GM18861 (cell line): ENCODE data around the gene KMT2B.

Source experiments
- ATAC-seq: cut with Tn5 transposase; IDR thresholded peaks from one replicate; pipeline ENCODE4 v1.9.1; 2021; ENCODE audit not compliant: unreplicated experiment

KMT2B gene

DNA sequence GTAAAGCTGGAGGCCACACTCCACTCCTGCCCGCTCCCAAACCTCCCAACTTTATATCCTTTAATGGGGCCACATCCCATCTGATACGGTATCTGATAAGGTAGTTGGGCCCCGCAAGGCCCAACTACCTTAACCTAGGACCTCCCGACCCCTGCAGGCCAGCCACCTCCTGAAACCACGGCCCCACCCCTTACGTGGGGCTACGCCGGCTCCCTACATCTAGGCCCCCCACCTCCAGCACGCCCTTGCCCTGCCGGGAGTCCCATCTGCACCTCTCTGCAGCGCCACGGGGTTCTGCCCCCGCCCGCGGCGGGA lies 22.3 kb downstream of the KMT2B start:
- ATAC-seq, result no peak

DNA sequence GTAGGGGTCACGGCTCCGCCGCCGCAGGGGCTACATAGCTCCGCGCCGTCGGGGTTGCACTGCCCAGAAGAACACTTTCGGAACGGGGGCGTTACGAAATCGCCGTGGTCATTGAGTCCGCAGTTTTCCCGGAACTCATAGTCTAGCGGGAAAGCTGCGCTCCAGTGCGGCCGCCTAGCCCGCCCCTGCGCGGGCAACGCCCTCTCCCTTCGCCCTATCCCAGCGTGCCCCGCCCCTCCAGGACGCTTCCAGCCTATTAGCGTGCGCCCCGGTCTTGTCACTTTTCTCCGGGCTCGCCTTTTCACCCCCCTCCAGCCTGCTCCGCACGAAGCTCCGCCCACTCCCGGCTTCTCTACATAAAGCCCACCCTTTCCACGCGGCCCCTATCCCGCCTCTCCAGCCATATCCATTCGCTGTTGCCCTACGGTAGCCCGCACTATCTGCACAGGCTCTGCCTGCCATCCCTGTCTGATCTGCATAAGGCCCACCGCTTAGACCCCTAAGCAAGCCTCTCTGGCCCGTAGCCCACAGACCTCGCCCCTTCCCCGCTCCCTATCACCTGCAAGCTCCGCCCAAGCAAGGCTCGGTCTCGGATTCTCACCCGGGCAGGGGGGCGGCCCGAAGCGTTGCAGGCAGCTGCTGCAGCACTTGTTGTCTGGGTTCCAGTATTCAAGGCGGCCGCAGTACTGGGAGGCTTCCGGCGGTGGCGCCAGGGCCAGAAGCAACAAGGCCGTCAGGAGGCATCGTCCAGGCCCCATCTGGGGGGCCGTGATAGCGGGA lies 22.8 kb downstream of the KMT2B start:
- ATAC-seq, result peak; percentile 42

DNA sequence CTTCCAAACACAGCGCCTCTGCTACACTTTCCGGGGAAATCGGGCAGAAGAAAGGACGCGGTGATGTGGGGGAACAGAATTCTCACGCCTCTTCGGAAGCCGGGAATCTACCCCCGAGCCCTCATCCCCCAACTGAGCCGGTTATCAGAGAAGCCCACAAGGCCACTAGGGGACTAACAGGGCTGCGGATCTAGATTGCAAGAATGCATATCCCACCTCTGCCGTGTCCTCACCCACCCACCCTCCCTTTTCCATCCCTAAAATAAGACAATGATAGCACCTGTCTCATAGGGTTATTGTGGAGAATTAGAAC lies 23.4 kb downstream of the KMT2B start:
- no peak for ATAC-seq

DNA sequence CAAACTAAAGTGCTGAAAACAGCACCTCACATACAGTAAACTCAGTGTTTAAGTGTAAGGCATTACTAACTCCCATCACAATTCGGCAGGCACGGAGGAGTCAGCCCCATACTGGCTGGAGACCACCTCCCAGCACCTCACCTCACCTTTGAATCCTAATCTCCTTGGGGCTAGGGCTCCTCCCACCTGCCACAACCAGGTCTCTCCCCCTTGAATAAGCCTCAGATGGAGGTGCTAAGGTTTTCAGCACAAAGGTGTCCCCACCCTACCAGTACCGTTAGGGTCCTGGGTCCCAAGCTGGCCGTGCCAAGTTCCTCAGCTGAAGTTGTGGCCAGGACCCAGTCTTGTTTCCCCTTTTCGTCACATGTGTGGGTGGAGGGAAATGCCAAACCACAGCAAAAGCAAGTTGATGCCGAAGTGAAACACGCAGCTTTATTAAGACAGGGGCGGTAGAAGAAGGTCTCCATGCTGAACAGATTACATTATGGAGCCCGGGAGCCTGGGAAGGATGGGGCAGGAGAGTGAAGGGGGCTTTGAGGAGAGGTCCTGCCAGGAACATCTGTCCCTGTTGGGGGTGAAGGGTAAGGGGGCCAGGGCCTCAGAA lies 24.4 kb downstream of the KMT2B start, which contains the start of gene IGFLR1:
TSS of gene IGFLR1 (minus strand) at position 332 of the 604 bp plus-strand sequence. CDS start 1,272 bp downstream, outside the sequence.
- ATAC-seq, result no peak

DNA sequence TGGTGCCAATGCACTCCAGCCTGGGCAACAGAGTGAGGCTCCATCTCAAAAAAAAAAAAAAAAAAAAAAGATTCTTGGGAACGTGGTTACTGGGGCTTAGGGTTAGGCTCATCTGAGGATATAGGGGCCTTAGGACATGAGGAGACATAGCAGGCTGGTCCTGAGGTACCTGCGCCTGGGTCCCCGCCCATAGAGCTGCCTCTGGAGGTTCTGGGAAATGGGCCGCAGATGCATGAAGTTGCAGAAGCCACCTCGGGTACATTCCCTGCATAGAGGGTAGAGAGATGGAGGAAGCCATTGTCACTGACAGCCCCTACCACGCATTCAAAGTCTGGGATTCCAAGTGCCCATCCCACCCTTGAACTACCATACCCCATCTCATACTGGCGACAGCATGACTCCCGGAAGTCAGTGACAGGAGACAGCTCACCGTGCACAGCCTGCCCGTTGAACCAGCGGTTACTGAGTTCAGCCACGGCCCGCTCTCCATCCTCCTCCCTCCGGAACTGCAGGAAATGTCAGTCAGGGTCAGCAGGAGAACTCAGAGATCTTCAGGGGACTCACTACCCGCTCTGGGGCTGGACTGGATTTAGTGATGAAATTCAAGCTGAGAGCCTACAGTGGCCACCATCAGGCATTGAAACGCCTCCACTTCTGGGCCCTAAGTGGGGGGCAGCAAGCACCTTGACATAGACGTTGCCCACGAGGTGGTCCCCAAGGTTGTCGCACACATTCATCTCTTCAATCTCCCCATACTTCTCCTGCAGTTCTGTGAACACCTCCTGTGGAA lies 26.0 kb downstream of the KMT2B start:
- ATAC-seq, result no peak

DNA sequence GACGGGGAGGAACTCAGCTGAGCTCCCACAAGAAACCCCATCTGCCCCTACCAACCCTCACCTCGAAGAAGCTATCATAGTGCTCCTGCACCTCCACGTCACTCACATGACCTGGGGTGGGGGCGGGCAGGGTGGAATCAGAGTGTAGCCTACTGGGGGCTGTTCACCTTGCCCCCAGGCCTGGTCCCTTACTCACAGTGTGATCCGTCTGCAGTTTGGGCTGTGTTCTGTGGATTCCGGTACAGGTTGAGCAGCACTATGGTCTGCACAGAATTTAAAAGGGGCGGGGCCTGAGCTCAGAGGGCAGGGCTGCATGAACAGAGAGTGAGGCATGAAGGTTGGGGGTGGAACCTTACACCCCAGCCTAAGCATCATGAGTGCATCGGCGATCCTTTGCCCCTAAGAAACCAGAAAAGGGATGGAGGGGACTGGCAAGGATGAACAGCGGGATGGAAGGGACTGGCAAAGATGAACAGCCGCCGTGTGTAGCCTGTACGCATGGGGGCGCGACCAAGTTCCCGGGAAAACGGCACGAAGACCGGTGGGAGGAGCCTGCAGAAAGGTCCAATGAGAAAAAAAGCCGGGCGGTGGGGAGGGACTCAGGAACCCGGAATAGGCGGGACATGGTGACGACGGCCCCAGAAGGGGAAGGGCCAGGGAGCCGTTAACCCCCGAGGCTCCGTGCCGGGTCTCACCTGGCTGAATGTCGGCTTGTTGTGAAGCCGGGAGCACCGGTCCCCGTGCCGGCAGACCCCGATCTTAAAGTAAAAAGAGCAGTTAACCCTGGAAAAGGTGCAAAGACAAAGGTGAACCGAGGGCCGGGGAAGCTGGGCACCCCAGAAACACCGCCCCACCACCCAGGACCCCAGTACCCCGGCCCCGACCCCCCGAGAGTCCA lies 26.9 kb downstream of the KMT2B start:
- no peak for ATAC-seq

DNA sequence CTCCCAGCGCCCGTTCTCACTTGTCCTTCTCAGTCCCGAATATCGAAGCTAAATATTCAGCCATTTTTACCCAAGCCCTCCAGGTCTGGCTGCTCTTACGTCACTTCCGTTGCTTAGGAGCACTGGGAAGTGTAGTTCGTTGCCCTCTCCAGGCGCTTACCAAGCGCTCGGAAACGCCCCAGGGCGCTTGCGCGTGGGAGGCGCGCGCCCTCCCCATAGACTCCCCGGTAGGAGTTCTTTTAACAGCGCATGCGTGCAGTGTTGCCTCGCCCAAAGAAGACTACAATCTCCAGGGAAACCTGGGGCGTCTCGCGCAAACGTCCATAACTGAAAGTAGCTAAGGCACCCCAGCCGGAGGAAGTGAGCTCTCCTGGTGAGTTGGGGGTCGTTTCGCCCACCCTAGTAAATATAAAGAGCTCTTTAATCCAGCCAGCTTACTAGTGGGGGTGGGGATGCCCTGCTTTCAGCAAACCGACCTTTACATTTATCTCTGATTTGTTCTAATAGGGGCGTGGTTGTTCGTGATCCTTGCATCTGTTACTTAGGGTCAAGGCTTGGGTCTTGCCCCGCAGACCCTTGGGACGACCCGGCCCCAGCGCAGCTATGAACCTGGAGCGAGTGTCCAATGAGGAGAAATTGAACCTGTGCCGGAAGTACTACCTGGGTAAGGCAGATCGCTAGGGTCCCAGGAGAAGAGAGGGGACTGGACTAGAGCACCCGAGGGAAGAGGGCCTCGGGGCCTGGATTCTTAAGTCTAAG lies 27.7 kb downstream of the KMT2B start, which contains the start of the genes PSENEN and U2AF1L4:
TSS of gene PSENEN (plus strand) at position 324 of the 759 bp plus-strand sequence. CDS start at position 604, 280 bp downstream.
TSS of gene U2AF1L4 (minus strand) at position 91 of the 759 bp plus-strand sequence. CDS start at position 64, 27 bp downstream.
- peak; percentile 44 for ATAC-seq

DNA sequence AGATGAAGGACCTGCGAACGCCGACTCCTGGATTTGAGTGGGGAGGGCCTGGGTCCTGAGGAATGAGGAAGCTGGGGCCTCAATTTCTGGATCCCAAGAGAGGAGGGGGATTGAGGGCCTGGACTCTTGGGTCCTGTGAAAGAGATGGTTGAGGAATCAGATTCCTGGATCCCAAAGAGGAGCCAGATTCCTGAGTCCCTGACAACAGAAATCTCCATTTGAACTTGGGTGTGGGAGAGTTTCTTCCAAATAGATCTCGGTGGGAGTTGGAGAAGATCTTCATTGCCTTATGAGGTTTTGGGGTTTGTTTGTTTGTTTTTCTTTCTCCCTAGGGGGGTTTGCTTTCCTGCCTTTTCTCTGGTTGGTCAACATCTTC lies 28.3 kb downstream of the KMT2B start:
- no peak for ATAC-seq

DNA sequence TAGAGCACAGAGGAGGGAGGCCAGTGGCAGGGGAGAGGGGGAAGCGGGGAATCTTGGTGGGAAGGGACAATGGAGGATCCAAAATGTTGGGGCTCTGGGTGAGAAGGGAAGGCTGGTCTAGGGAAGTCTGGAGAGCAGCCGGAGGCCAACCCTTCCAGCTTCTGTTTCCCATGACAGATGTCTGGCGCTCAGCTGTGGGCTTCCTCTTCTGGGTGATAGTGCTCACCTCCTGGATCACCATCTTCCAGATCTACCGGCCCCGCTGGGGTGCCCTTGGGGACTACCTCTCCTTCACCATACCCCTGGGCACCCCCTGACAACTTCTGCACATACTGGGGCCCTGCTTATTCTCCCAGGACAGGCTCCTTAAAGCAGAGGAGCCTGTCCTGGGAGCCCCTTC lies 28.7 kb downstream of the KMT2B start:
- ATAC-seq, result no peak

DNA sequence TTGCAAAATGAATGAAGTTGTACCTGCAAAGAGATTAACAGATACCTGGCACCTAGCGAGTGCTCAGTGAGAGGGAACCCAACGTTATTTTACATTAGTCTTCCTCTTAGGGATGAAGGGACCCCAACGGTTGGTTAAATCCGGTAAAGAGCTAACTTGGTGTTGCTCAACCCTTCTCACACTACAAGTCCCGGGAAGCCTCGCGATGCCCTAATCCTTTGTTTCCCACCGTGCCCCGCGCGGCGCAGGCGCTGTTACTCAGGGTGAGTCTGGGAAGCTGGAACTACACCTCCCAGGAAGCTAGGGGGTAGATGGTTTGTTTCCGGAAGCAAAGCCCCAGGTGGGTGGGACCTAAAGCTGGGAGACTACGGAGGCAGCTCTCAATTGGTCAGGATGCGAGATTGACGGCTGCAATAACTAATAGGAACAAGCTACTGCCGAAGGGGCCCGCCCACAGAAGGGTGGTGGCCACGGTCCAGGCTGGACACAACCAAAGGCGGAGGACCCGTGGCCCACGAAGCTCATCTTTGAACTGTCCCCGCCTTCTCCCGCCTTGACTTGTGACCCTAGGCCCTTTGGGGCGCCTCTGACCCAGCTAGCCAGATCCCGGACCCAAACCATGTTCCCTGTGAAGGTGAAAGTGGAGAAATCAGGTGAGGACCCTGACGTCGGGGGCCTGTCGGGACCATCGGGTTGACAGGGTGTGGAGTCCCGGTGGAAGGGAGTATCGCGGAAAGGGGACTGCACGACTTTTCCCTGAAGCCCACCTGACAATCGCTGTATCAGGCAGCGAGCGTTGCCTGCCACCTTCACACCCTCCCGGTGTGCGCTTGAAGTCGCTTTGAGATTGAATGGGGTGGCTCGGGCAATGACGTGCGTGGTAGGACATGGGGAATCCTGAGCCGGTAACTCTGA lies 30.6 kb downstream of the KMT2B start, which contains the start of gene LIN37:
TSS of gene LIN37 (plus strand) at position 471 of the 915 bp plus-strand sequence. CDS start at position 620, 149 bp downstream.
- ATAC-seq, result peak; percentile 63

DNA sequence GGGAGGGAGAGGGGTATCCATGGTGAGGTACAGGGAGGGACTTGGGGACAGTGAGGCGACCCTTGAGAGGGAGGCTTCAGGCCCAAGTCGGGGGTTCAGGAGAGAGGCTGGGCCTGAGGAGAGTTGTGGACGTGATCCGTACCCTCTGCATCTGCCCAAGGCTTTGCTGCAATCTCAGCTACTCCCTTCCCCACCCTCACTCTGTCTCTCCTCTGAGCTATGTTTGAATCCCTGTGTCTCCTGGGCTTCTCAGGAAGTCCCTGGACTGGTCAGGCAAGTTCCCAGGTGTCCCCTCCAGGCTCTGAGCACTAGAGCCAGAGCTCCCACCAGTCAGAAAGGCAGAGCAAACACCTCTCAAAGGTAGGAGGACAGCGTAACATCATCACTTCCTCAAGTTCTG lies 32.4 kb downstream of the KMT2B start:
- no peak for ATAC-seq

DNA sequence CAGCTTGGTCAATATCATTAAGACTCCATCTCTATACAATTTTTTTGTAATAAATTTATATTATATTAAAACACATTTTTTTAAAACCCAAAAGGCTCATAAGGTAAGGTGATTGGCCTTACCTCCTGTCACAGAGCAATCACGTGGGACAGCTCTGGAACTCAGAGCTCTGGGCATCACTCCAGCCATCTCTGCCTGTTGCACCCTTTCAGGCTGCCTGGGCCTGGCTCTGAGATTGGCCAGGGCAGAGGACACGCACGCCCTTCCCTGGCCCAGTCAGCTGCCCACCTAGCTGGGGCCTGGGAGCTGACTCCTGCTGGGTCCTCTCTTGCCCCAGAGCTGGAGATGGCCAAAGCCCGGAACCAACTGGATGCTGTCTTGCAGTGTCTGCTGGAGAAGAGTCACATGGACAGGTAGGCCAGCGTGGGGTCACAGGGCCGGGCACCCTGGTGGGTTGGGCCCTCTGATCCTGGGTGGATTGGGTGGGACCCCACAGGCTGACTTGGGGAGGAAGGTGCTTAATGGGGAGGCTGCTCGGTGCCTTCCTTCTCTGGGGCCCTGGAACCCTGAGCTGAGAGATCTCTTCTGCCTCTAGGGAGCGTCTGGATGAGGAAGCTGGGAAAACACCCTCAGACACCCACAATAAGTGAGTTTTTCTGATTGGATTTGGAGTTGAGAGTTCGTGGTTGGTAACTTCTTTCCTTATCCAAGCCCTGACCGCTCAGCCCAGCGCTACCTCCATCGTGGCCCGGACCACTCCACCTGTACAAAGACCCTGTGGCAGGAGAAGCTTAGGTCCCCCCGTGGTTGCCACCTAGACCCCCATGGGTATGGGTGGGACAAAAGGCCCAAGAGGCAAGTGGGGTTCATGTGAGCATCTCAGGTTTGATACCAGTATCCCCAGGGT lies 34.3 kb downstream of the KMT2B start:
- ATAC-seq, result no peak

DNA sequence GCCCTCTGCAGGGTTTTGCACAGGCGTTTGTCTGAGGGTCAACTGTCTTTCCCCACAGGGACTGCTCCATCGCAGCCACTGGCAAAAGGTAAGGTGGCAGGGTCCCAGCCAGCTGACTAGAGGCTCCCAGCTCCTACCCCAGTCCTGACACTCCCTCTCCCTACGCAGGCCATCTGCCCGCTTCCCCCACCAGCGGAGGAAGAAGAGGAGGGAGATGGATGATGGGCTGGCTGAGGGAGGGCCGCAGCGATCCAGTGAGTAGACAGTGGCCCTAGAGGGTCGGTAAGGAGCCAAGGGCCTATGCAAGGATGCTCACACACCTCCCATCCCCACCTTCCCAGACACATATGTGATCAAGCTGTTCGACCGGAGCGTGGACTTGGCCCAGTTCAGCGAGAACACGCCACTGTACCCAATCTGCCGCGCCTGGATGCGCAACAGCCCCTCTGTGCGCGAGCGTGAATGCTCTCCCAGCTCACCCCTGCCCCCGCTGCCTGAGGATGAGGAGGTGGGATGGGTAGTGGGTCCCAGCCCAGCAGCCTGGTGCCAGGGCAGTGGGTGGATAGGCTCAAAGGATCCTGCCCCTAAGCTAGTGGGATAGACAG lies 35.0 kb downstream of the KMT2B start:
- no peak for ATAC-seq

DNA sequence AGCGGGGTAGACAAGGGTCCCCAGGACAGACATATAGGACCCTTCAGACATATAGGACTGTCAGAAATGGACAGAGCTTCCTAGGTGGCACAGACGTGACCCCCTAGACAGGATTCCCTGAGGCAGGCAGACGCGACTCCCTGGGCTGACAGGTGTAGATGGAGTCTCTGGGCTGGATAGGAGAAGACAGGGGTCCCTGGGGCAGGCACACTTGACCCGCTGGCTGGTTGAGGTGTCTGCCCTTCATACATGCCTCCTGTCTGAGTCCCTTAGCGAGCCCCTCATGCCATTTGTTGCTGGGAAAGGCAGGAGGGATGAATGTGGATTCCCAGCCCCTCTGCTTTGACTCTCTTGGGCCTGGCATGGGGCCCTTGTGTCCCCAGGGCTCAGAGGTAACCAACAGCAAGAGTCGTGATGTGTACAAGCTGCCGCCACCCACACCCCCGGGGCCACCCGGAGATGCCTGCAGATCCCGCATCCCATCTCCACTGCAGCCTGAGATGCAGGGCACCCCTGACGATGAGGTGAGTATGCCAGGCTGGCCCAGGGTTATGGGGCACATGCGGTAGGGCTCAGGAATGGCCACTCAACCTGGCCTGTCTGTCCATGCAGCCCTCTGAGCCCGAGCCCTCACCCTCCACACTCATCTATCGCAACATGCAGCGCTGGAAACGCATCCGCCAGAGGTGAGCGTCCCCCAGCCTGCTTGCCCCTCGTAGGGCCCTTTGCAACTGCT lies 36.0 kb downstream of the KMT2B start:
- ATAC-seq, result no peak

DNA sequence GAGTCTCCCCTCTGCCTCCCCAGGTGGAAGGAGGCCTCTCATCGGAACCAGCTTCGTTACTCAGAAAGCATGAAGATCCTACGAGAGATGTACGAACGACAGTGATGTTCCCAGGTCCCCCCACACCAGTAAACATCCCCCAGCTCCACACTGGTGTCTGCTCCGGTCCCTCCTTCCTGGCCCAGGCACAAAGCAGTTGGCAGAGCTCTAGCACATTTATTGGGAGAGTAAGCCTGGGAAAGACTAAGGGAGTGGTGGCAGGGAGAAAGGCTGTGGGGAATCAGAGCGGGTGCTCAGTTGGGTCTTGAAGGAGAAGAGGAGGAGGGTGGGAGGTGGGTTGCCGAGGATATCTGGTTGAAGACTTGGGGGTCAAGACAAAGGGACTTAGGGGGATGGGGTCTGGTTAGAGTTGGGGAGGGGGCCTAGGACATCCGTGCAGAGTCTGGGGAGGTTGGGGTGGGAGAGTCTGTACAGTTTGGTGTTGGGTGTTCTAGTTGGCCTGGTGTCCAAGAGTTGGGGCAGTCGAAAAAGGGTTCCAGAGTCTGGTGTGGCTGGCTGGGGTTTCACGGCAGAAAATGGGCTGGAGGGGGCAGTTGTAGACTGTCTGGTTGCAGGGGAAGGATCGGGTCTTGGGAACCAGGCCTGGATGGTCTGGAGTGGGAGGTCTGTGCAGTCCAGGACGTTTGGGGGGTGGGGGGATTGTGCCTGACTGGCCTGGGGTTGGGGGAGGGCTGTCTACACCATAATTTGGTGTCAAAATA lies 36.7 kb downstream of the KMT2B start:
- no peak for ATAC-seq

DNA sequence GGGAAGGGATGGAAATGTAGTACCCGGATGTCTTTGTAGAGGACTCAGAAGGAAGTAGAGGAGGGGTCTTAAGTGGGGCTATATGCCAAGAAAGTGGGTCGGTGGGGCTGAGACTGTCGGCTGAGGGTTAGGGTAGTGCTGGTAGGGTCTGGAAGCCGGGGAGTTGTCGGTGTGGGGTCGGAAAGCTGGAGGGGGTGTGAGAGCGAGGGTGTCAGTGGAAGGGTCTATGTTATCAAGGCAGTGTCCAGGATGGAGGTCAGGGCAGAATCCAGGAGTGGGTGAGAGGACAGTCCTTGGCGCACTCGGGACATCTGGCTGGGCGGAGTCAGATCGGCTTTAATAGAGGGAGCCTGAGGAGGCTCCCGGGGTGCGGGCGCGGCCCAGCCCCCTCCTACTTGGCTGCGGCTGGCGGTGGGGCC lies 37.3 kb downstream of the KMT2B start:
- no peak for ATAC-seq
